Heart left ventricle (tissue), 13 donors: ENCODE results near the gene HSD11B1.
A peak's percentile ranks its signal among the peaks of the same experiment; 100 is the strongest.

ENCODE experiments used
- CTCF ChIP-seq, 12 donors: fragments of 200-600 bp; sonication (generic) in 4 of 12; IDR thresholded peaks; one replicate each; pipeline versions ENCODE4 v1.5.0 to v1.8.0; 2018 to 2022; ENCODE audit warnings: antibody characterized with exemption in 12 of 12, mild to moderate bottlenecking in 5 of 12
- POLR2A ChIP-seq, 2 donors: fragments of 450-650 bp; IDR thresholded peaks; one replicate each; pipeline ENCODE4 v1.6.1; 2017; ENCODE audit warnings: antibody characterized with exemption in 2 of 2, mild to moderate bottlenecking in 2 of 2, moderate library complexity in 2 of 2
- donor health status: ischemic (EF 13 %, LVEDD 7.1; RV severe dilation, severe dysfunction).
- donor health status: DM: no; HTN: yes; CAD: no.
- donor health status: DM: no; HTN: no; CAD: no.
- donor health status: ischemic (EF 25% LVEDD 6.9; RV normal size, moderate dysfunction).
- donor health status: ischemic (EF 25% LVEDD 5.7; RV mildly dilated, moderate dysfunction).
- donor health status: ischemic (EF 35%, LVEDD 5.7; RV mildly dilated, moderate dysfunction).
- donor health status: nonischemic (EF 11% LVEDD 7.7; RV severe dilation, severe dysfunction).
- donor health status: DM: yes; HTN: yes; CAD: no.
- donor health status: PGD.
- donor health status: ischemic (EF 29% LVEDD 5.4; RV normal size, mild dysfunction).
- donor health status: nonischemic (EF 23%, LVEDD 6.1; RV moderate dilation, normal function).

- TF ChIP-seq POLR2A (IDR thresholded peaks at IDR 0.05) (no peak), CTCF (IDR thresholded peaks at IDR 0.05) (peak in 2 of 12 donors; percentile 1 to 15)
Observed at GRCh38 chr1:209675565-209676154, 29.0 kb upstream of the HSD11B1 start.
